Measurements from ENCODE around the gene FAM177B. TPM values are rescaled to one million over a fixed set of nuclear protein-coding genes. Genes with fewer than 3 reads are reported as not detected.
"Not testable (repeated sequence)": the region's sequence is repeated elsewhere in the genome, so short reads cannot be mapped to it uniquely, and the experiment has no call there.

Gene FAM177B
- total and polyA plus RNA-seq, 11 donors = 0.16 to 0.48 (median 0.27) TPM; not detected in 8

DNA sequence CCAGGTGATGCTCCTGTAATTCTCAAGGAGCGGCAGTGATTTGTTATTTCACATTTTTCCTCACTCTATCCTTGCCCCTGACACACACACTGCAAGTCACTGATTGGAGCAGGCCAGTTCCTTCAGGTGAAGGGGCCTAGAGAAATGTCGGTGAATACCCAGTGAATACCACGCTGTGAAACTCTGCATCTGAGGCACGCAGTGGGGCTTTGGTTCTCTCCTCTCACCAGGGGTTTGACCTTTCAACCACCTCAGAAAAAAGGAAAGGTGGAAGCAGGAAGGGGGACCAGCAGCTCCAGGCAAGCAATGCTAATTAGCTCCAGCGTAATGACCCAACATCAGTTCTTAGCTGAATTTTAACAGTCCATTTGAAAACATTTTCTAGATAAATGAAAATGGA is 532 bp upstream of the FAM177B start:
- no peaks in the 10 kb centered on the region for H3K9me3 ChIP-seq
- H3K4me3 ChIP-seq = no peak overlapping the region
- ATAC-seq (no peak), DNase-seq (no peak)
- H3K4me1 ChIP-seq = peaks cover 0 to 8% (median 0%) of the 10 kb centered on the region in 12 donors
- H3K27ac ChIP-seq = no peak overlapping the region
- H3K36me3 ChIP-seq = peaks cover 0 to 60% (median 48%) of the 10 kb centered on the region in 9 donors
- no peak for TF ChIP-seq POLR2A (IDR thresholded peaks at IDR 0.05)
- TF ChIP-seq, protein P1, sequence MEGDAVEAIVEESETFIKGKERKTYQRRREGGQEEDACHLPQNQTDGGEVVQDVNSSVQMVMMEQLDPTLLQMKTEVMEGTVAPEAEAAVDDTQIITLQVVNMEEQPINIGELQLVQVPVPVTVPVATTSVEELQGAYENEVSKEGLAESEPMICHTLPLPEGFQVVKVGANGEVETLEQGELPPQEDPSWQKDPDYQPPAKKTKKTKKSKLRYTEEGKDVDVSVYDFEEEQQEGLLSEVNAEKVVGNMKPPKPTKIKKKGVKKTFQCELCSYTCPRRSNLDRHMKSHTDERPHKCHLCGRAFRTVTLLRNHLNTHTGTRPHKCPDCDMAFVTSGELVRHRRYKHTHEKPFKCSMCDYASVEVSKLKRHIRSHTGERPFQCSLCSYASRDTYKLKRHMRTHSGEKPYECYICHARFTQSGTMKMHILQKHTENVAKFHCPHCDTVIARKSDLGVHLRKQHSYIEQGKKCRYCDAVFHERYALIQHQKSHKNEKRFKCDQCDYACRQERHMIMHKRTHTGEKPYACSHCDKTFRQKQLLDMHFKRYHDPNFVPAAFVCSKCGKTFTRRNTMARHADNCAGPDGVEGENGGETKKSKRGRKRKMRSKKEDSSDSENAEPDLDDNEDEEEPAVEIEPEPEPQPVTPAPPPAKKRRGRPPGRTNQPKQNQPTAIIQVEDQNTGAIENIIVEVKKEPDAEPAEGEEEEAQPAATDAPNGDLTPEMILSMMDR (IDR thresholded peaks at IDR 0.05) = no peak
- intact Hi-C loops (cut with DNase I) = loop anchor here in 5 of 10 donors (5.0 to 10.0 kb wide), 3 partner anchors 346 to 951 kb away; no protein-coding TSS in a partner anchor
- no peaks in the 10 kb centered on the region for H3K27me3 ChIP-seq
- WGBS, 4 donors = 73 to 79% (median 74%) methylated on average over 5 of the region's 5 CpGs

DNA sequence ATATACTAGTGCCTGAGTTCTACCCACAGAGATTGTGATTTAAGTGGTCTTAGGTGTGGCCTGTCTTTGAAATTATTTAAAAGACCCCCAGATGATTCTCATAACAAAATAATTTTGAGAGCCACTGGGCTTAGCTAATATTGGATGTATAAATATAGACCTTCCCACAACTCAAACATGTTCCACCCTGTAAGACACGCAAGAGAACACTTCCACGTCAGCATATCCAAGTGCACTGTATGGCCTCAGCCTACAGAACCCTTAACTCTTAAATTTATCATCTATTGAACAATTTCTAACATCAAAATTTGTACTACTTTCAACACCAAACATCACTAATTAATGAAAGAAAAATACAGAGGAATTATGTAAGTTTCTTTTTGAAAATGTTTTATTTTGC is 2.5 kb downstream of the FAM177B start:
- intact Hi-C loops (cut with DNase I) = loop anchor here in 6 of 10 donors (1.0 to 10.0 kb wide), 5 partner anchors 342 to 948 kb away; no protein-coding TSS in a partner anchor
- TF ChIP-seq, protein P1 (IDR thresholded peaks at IDR 0.05) = no peak
- no peak for TF ChIP-seq POLR2A (IDR thresholded peaks at IDR 0.05)
- WGBS, 4 donors = 84 to 94% (median 90%) methylated on average over 2 of the region's 2 CpGs
- ATAC-seq (no peak), DNase-seq (no peak)
- Histone ChIP-seq H3K4me1 (no peaks in the 10 kb centered on the region), H3K36me3 (peaks cover 0 to 30% (median 20%) of the 10 kb centered on the region in 9 donors), H3K27ac (no peak overlapping the region), H3K9me3 (no peaks in the 10 kb centered on the region), H3K4me3 (no peak overlapping the region), H3K27me3 (no peaks in the 10 kb centered on the region)

DNA sequence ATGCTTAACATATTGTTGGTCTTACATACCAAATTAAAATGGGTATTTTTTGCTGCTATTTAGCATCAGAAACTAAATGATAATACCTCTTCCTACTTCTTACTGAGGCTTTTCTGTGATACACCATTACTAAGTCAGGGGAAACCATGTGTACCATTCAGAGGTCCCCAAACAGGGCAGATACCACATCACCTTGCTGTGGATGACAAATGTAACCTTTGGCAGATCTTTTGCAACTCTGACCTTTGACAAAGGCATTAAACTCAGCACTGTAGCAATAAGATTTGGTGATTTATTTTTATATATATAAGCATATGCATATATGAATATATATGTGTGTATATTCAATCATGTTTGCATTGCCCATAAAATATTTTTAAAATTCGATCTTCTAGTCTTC is 2.9 kb downstream of the FAM177B start:
- DNase-seq (no peak), ATAC-seq (no peak)
- intact Hi-C loops (cut with DNase I) = loop anchor here in 6 of 10 donors (1.0 to 10.0 kb wide), 5 partner anchors 341 to 947 kb away; no protein-coding TSS in a partner anchor
- no peak overlapping the region for H3K27ac ChIP-seq
- no peak for TF ChIP-seq POLR2A (IDR thresholded peaks at IDR 0.05)
- TF ChIP-seq, protein P1 (IDR thresholded peaks at IDR 0.05) = no peak
- no peaks in the 10 kb centered on the region for H3K4me1 ChIP-seq
- WGBS, 4 donors = 78 to 92% (median 86%) methylated on average over 1 of the region's 1 CpG
- peaks cover 0 to 25% (median 17%) of the 10 kb centered on the region in 9 donors for H3K36me3 ChIP-seq
- H3K4me3 ChIP-seq = no peak overlapping the region
- no peaks in the 10 kb centered on the region for H3K9me3 ChIP-seq
- H3K27me3 ChIP-seq = no peaks in the 10 kb centered on the region

DNA sequence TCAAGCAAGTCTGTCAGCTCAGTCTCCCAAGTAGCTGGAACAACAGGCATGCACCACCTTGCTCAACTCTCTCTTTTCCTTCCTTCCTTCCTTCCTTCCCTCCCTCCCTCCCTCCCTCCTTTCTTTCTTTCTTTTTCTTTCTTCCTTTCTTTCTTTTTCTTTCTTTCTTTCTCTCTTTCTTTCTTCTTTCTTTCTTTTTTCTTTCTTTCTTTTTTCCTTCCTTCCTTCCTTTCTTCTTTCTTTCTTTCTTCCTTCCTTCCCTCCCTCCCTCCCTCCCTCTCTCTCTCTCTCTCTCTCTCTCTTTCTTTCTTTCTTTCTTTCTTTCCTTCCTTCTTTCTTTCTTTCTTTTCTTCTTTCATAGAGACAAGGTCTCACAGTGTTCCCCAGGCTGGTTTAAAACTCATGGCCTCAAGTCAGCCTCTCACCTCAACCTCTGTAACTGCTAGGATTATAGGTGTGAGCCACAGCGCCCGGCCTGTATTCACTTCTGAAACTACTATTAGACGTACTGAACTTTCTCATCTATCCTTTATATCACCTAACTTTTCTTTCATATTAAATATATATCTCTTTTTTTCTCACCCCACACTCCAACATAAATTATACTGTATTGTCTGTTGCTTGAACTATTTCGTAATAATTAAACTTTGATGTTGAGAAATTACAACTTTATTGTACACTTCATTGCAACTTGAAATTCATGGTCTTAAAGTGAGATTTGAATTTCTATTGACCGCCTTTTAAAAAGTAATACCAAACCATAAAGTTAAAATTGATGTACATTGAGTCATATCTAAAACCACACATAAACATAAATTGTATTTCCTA is 4.8 kb downstream of the FAM177B start:
- H3K4me1 ChIP-seq; ATAC-seq; H3K9me3 ChIP-seq; DNase-seq; intact Hi-C loops (cut with DNase I); H3K27ac ChIP-seq; H3K36me3 ChIP-seq; H3K4me3 ChIP-seq; H3K27me3 ChIP-seq: not testable (repeated sequence)
- WGBS, 4 donors = 95 to 97% (median 96%) methylated on average over 5 of the region's 5 CpGs
